Measurements from ENCODE around the gene GPR139. TPM values are rescaled to one million over a fixed set of nuclear protein-coding genes. Genes with fewer than 3 reads are reported as not detected.

GPR139 gene
- total and polyA plus RNA-seq, 10 of the 15 experiments (the other 5 are each of a cell fraction or from before 2014, with no cell fraction given): not detected

GRCh38 chr16:20099375-20099774 lies 25.7 kb upstream of the GPR139 start:
- in situ Hi-C loops (cut with MboI) (no loop called here), intact Hi-C loops (cut with micrococcal nuclease; ENCODE audit: unreplicated experiment) (no loop called here)
- H3K9me3 ChIP-seq (replicated peaks; ENCODE audit: control insufficient read depth, insufficient read depth, low read length): no peaks in the 10 kb centered on the region
- H3K4me2 ChIP-seq (ENCODE audit: control insufficient read depth, insufficient read depth): no peak overlapping the region
- SMC1A ChIA-PET (ENCODE audit: uncharacterized antibody, unreplicated experiment): no interaction called here
- H3K27ac ChIP-seq (ENCODE audit: control insufficient read depth, insufficient read depth): no peak overlapping the region
- H3K36me3 ChIP-seq (ENCODE audit: control insufficient read depth in 2 of 2, insufficient read depth in 2 of 2, low read length in 1 of 2): no peaks in the 10 kb centered on the region
- no peaks in the 10 kb centered on the region for H3K27me3 ChIP-seq (replicated peaks in 1 of 2; ENCODE audit: control insufficient read depth in 2 of 2, insufficient read depth in 2 of 2, low read length in 1 of 2)
- RAD21 ChIA-PET (ENCODE audit: unreplicated experiment): no interaction called here
- BruUV-seq (replicated peaks): no TSS peak
- no peak for TF ChIP-seq NFXL1 (IDR thresholded peaks at IDR 0.05; ENCODE audit: borderline replicate concordance)
- TF ChIP-seq ATF7 (IDR thresholded peaks at IDR 0.05; ENCODE audit: low read depth): no peak
- no peak for TF ChIP-seq ZNF622 (IDR thresholded peaks at IDR 0.05)
- TF ChIP-seq RELA (IDR thresholded peaks at IDR 0.05; ENCODE audit: borderline replicate concordance, partially characterized antibody): no peak
- TF ChIP-seq TARDBP (IDR thresholded peaks at IDR 0.05; ENCODE audit: borderline replicate concordance): no peak
- no peak for TF ChIP-seq ZBTB40 (IDR thresholded peaks at IDR 0.05; ENCODE audit: borderline replicate concordance)
- TF ChIP-seq ZBTB4 (CRISPR knock-in tag; IDR thresholded peaks at IDR 0.05): no peak
- no peak for TF ChIP-seq SREBF2 (IDR thresholded peaks at IDR 0.05; ENCODE audit: low read length)
- TF ChIP-seq FOS (IDR thresholded peaks at IDR 0.05; ENCODE audit: borderline replicate concordance, extremely low read depth, insufficient read length): no peak
- no peak for TF ChIP-seq USF2 (IDR thresholded peaks at IDR 0.05; ENCODE audit: borderline replicate concordance, low read depth, low read length)
- FAIRE-seq: no peak
- H2AFZ ChIP-seq (ENCODE audit: control insufficient read depth, low read depth, low read length): no peak overlapping the region
- 8% methylated on average over 4 of the region's 4 CpGs for WGBS (ENCODE audit: insufficient coverage, insufficient replicate concordance, low lambda C conversion rate, missing lambda C conversion rate)
- POLR2A ChIA-PET: no interaction called here
- H3K4me3 ChIP-seq: no peak overlapping the region
- no peaks in the 10 kb centered on the region for H3K79me2 ChIP-seq (ENCODE audit: control insufficient read depth, insufficient read depth, low read length)
- no peak for DNase-seq (ENCODE audit: low read depth, low spot score)
- CTCF ChIA-PET: no interaction called here
- H3K4me1 ChIP-seq (ENCODE audit: control insufficient read depth, insufficient read depth, low read length): no peaks in the 10 kb centered on the region
- H3K9ac ChIP-seq (ENCODE audit: control insufficient read depth, insufficient read depth, low read length): no peak overlapping the region
- no peaks in the 10 kb centered on the region for H4K20me1 ChIP-seq (ENCODE audit: control insufficient read depth, insufficient read depth)
- ATAC-seq: no peak

Measured in GM12878 (cell line).